DMS114 treated with DMSO at 0.1 percent for 48 hours (cell line): Measurements from ENCODE around the gene TMEM158.

Experiments used
- DNase-seq: peaks from one replicate; lab custom pipeline; 2025; ENCODE audit not compliant: unreplicated experiment; lab: John Stamatoyannopoulos, UW

TMEM158 gene

GRCh38 chr3:45234250-45234649, 8.2 kb upstream of the TMEM158 start:
- DNase-seq: no peak

GRCh38 chr3:45232521-45232920, 6.4 kb upstream of the TMEM158 start:
- DNase-seq: no peak

GRCh38 chr3:45227946-45228345, 1.9 kb upstream of the TMEM158 start:
- DNase-seq: no peak

GRCh38 chr3:45227071-45227820, 1.2 kb upstream of the TMEM158 start:
- no peak for DNase-seq

GRCh38 chr3:45225465-45226205, 452 bp downstream of the TMEM158 start:
- DNase-seq: no peak

- DNase-seq: peak; percentile 34
Measured at GRCh38 chr3:45224824-45225464, 1.1 kb downstream of the TMEM158 start.

GRCh38 chr3:45223889-45224727, 2.0 kb downstream of the TMEM158 start:
- no peak for DNase-seq

- no peak for DNase-seq
Measured at GRCh38 chr3:45219694-45220093, 6.4 kb downstream of the TMEM158 start.

- DNase-seq: no peak
Measured at GRCh38 chr3:45218578-45219390, 7.3 kb downstream of the TMEM158 start.

GRCh38 chr3:45216021-45216609, 10.0 kb downstream of the TMEM158 start:
- DNase-seq: no peak

- no peak for DNase-seq
Measured at GRCh38 chr3:45215466-45215865, 10.6 kb downstream of the TMEM158 start.

GRCh38 chr3:45214061-45214680, 11.9 kb downstream of the TMEM158 start:
- DNase-seq: no peak

GRCh38 chr3:45212095-45212468, 14.0 kb downstream of the TMEM158 start:
- no peak for DNase-seq

GRCh38 chr3:45211466-45212094, 14.5 kb downstream of the TMEM158 start:
- DNase-seq: no peak

GRCh38 chr3:45210308-45211041, 15.6 kb downstream of the TMEM158 start:
- peak; percentile 52 for DNase-seq

GRCh38 chr3:45209526-45209925, 16.6 kb downstream of the TMEM158 start:
- DNase-seq: no peak

- no peak for DNase-seq
Measured at GRCh38 chr3:45208586-45208985, 17.5 kb downstream of the TMEM158 start.

- no peak for DNase-seq
Measured at GRCh38 chr3:45207446-45207845, 18.6 kb downstream of the TMEM158 start.
